Cerebellar nuclear complex (tissue), 1 donor: ENCODE measurements around the gene HRAS.

ENCODE experiments used
- DNase-seq, 2 experiments: peaks; one replicate each; lab custom pipeline; 2025; lab: John Stamatoyannopoulos, UW

Gene HRAS

DNA sequence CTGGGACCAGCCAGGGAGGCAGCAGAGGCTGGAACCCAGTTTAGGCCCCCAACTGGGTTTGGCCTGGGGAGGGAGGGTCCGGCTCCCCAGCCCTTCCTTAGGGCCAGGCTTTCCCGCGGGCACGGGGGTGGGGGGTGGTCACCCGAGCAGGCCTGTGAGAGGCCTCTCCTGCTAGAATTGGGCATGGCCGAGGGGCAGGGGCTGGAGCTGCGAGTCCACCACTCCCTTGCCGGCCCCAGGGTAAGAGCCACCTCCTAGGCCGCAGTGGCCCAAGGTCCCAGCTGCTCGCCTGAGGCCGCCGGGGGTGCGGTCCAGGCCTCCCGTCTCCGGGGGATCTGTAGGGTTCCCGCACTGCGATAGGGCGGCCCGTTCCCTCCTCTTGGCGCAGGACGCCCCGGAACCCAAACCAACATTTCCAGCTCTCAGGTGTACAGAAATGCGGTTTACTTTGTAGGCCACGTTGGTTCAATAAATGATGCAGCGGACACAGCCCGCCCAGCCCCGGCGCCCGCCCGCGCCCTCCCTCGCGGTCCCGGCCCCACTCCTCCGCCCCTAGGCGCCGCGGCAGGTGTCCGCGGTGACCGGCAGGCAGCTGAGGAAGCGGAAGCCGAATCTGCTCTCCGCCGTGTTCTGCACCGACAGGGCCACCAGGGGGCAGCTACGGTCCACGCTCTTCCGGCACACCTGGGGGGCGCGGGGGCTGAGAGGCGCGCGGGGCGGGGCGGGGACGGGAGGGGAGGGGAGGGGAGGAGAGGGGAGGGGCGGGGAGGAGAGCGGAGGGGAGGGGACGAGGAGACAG, 19.3 kb upstream of the HRAS start:
- no peak for DNase-seq

DNA sequence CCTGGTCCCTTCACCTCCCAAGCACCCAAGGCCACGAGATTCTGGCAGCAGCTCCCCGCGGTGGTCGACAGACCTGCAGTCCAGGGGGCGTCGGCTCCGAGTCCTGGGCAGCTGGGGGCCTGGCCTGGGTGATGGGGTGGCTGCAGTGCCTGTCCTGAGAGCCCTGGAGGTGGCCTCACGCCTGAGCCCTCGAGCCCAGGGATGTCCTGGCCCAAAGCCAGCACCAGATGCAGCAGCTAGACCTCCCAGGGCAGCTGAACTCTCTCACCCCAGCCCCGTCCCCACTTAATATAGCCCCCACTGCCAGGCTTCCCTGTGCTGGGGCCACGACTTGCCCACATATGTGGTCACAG, 18.6 kb upstream of the HRAS start:
- DNase-seq = no peak

DNA sequence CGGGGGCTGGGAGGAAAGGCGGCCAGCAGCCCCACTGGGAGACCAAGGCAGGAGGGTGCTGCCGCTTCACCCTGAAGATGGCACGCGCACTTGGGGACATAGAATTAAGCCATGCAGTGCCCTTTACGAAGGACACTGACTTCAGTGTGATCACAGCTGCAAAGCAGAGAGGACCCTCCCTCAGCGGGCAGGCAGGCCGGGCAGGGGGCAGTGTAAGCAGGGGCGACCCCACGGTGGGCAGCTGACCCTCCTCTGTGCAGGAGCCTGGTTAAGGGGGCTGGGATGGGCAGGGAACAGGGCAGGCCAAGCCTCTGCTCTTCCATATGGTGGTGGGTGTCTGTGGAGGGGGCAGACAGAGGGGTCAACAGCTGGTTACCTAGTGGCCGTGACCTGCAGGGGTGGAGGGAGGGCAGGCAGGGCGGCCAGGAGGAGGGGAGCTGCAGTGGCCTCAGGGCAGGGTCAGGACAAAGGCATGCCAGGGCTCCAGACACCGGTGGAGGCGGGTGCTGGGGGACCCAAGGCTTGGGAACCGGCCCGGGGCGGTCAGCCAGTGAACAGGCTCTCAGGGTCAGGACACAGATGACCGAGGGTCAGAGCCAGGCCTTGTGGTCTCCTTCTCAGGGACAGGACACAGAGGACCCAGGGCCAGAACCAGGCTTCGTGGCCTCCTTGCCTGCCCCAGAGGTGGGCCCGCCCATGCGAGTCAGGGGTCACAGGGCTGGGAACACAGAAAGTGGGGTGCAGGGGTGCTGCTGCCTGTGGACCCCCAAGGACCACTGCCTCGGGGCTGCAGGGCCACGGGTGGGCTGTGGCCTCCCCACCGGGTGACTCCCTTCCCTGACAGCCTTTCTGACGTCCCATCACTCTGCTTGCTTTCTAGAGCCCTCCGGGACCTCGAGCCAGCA, 18.0 kb upstream of the HRAS start:
- DNase-seq = no peak

DNA sequence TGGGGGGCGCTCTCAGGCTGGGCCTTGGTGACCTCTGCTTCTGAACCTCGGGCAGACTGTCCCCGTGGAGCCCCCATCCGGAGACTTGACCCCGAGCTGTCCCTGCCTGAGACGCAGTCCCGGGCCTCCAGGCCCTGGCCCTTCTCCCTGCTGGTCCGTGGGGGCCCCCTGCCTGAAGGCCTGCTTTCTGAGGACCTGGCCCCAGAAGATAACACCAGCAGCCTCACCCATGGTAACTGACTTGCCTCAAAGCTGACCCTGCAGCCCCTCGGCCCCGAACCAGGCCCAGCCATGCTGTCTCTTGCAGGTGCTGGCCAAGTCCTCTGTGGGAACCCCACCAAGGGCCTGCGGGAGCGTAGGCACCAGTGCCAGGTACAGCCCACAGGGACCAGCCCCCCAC, 16.2 kb upstream of the HRAS start:
- no peak for DNase-seq

DNA sequence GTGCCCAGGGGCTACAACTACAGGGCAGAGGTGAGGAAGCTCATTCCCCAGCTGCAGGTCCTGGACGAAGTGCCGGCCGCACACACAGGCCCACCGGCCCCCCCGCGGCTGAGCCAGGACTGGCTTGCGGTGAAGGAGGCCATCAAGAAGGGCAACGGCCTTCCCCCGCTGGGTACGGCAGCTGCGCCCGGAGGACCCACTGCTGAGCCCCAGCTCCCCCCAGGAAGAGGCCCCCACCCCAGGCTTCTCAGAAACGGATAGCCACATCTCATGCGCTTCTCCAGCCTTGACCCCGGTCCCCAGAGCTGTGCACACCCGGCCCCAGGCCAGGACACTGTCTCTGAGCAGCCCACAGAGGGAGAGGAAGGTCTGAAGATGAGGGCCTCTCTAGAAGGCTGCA, 15.8 kb upstream of the HRAS start:
- DNase-seq = no peak

DNA sequence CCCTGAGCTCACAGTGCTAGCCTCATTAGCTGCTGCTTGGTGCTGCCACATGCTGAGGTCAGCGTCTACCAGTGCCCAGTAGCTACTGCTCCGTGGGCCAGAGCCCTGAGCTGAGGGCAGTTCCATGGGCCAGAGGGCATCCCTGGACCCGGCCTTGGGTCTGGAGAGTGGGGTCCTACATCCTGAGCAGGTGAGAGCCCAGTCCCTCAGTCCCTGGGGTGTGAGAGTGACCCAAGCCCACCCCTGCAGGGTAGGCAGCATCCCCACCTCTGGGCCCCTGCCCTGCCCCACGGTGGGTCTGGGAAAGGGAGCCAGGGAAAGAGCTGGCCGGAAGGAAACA, 15.3 kb upstream of the HRAS start:
- DNase-seq = no peak

DNA sequence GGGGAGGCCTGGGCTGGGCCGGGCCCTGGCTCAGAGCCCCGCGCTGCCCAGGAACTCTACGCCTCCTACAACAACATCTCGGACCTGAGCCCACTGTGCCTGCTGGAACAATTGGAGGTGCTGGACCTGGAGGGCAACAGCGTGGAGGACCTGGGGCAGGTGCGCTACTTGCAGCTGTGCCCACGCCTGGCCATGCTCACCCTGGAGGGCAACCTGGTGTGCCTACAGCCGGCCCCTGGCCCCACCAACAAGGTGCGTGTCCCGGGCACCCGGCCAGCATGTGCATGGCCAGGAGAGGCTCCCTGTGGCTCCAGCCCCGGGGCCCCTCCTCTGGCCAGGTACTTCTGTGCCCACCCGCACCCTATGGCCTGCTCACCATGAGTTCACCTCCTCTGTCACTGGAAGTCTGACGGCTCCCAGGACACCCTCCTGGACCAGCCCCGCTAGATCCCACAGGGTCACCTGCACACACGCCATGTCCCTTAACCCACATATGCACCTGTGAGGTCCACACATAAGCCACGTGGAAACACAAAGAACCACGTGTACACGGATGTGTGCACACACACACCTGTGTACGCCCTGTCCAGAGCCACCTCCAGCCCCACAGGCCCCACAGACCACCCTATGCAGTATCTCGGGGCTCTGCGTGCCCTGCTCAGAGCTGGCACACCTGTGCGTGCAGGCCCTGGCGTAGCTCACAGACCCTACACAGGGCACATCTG, 14.8 kb upstream of the HRAS start:
- DNase-seq = no peak

DNA sequence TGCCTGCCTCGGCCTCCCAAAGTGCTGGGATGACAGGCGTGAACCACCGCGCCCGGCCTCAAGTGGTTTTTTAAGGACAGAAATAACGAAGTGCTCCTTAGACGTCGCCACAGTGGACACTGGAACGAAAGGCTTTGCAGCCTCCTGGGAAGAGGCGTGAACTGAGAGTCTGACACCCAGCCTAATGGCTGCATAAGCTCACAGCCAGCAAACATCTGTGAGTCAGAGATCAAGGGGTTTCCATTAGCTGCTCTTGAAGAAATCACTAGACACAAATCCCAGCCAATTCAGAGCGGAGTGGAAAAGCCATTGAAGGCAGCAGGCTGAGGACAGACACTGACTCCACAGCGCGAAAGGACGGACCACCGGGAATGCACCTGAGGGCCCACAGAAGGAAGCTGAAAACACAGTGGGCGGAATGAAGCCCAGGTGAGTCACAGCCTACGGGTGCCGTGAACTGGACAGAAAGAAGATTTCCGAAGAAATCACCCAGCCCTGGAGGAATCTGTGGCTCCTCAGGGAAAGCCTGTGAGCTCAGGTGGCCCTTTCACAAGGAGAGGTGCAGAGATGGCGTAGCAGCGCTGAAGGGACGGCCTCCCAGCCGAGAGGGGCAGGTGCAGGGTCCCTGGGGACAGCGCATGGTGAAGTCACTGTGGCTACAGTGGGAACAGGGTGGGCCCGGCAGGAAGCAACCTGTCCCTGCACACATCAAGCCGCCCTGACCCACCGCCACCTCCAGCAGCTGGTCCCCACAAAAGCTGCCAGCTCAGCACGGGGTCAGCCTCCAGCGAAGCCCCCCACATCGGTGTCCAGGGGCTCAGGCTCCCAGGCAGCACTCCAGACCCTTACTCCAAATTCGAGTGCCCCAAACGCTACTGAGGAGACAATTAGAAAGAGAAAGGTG, 13.6 kb upstream of the HRAS start:
- no peak for DNase-seq

DNA sequence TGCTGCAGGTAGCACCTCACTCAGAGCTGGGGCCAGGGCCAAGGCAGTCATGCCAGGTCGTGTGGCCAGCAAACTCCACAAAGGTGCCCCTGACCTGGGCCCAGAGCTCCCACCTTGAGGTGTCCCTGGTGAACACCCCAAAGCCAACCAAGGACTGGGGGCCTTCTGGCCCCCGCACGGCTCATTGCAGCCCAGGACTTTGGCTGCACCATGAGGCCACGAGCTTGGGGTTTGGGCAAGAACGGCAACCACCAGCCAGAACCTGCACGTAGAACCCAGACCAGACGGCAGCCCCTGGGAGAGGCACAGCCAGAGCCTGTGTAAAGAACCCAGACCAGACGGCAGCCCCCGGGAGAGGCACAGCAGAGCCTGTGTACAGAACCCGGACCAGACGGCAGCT, 9.8 kb upstream of the HRAS start:
- no peak for DNase-seq

DNA sequence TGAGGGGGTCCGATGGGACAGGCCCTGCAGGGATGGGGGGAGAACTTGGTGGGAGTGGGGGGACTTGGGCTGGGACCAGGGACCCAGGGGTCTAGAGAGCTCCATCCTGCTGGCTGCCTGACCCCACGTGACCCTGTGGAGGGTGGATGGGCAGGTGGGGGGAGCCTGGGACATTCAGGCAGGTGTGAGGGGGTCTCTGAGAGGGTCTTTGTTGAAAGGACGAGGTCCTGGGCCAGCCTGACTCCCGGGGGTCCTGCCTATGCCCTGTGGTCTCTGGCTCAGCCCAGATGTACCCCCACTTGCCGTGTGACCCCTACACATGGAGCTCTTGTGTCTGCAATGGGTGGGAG, 9.4 kb upstream of the HRAS start:
- DNase-seq = no peak

DNA sequence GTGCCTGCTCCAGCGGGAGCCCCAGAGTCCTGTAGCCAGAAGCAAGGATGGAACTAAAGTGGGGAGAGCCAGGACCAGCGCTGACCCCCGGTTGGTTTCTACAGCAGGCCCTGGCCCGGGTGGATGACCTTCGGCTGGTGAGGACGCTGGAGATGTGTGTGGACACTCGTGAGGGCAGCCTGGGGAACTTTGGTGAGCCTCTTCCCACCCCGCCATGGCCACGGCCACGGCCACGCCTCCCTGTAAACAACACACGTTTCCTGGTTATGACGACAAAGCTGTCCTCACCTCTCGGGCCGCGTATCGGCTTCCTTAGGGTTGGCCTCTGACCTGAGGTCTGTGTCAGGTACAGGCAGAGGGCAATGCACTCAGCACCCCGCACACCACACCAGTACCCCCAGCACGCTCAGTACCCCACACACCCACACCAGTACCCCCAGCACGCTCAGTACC, 6.1 kb upstream of the HRAS start:
- no peak for DNase-seq

DNA sequence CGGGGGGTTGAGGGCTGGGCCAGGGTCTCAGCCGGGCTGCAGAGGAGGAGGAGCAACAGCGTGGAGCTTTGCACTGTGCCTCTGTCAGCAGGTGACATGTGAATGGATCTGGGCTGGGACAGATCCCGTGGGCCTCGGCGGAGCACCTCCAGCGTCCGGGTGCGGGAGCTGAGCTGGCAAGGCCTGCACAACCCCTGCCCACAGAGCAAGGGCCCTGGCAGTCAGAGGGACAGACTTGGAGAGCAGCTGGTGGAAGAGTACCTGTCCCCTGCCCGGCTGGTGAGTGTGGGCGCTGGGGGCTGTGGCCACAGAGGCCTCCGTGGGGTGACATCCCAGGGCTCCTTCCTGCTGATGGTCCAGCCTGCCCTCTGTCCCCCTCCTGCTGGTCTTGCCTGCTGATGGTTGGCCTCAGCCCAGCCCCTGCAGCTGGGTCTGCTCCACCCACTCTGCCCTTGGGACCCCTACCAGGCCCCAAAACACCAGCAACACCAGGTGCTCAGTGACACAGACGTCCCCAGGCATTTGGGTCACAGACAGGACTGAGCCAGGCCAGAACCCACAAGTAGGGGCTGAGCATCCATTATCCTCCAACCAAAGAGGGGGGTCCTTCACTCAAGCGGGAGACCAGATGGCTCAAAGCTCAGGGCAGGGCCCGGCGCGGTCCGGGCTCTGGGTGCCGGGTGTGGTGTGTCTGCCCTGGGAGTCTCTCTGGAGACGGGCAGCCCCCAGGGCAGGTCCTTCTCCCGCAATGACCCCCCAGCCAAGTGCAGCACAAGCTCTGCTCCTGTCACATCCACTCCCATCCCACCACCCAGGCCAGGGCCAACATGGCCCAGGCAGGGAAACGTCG, 5.4 kb upstream of the HRAS start:
- DNase-seq = no peak

DNA sequence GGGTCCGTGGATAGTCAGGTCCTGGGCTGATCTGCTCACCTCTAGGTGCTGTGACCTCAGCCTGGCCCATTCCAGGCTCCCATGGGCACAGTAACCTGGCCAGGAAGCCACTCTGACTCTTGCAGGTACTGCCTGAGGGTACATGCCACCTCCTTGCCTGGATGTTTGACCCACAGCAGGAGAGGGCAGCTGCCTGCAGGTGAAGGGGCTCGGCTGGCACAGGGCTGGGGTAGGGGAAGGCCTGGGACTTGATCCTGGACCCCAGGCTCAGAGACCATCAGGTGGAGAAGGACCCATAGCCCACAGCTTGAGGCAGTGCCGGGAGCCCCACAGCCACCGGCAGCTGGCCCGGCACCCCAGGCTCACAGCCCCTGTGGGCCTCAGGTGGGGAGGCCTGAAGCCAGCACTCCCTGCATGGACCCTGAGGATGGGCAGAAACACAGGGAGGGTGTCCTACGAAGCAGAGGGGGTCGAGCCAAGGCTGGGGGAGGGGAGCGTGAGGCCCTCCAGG, 4.7 kb upstream of the HRAS start:
- DNase-seq = no peak

DNA sequence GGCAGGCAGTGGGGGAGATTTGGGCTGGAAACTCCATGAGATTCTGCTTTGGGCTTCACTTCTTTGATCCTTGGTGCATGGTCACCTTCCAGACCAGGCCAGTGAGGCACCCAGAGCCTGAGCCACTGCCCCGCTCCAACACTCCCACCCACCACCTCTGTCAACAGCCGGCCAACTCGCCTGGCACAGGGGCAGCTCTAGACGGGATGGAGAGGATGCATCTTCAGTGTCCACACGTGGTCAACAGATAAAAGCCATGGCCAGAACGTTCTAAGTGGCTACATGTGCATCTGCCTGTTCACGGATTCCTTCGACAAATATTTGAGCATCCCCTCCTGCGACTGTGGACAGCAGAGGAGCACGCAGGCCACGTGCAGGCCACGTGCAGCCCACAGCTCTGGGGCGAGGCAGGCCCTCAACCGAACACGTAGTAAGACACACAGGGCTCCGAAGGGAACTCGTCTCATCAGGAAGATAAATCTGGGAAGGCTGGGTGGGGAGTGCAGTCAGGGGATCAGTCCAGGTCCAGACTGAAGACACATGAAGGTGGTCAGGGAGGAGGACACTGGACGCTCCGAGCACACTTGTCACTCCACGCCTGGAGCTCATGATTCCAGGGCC, 3.2 kb upstream of the HRAS start:
- no peak for DNase-seq

DNA sequence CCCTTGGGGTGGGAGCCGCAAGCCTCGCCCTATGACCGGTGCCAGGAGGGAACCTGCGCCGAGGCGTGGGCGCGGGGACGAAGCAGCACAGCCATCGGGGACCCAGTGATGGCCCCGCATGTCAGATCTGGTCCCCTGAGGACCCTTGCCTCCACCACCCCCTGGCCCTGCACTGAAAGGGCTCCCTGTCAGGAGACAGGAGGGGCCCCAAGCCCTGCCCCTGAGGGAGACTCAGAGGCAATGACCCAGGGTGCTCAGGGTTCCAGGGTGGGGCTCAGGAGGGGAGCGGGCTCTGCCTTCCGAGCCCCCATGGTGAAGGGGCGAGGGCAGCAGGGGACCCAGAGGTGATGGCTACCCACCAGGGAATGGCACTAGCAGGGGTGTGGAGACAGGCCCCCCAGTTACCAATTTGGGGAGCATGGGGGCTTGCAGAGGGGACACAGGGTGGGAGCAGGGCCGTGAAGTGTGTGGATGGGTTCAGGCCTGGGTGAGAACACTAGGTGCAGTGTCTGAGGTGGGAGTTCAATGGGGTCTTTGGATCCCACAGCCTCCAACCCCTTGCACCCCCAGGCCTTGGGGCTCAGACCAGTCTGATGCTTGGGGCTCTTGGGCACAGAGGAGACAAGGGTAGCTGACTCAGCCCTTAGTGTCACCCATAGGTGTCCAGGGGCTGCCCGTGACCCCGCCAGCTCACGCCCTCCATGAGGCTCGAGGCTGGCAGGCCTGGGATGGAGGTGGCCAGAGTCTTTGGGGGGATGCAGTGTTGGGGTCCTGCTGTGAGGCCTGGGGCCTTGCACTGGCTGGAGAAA, 2.5 kb upstream of the HRAS start:
- no peak for DNase-seq

DNA sequence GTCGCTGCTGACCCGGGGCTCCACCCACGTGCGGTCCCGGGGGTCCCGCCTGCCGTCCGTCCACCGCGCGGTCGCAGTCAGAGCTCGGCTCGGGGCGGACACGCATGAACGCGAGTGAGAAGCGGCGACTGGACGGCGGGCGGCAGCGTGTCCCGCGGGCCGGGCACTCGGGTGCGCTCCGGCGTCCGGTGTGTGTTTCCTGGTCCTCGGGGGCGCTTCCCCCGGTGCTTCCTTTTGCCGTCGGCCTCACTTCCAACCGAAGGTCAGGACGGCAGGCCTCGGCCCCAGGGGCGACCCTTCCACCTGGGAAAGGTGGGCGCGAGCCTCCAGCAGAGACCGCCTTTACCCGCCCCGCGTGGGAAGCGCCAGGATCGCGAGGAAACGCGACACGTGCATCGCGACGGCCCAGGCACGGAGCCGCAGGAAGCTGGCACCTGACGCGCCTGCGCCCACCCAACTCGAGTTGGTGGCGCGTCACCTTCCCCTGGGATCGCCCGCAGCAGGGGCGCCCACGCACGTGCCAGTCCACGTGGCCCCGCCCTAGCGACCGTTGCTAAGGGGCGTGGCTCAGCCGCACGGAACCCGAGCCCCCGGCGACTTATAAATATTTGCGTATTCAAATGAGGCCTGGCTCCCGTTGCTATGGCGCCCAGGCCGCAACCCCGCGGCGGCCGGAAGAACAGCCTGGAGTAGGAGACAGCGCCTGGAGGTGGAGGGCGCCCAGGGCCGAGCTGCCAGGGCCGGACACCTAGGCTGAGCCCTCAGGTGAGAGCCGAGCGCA, 1.7 kb upstream of the HRAS start, which contains the start of gene LRRC56:
Gene LRRC56 (plus strand): TSS at position 687 of the 781 bp plus-strand sequence. CDS start 3,158 bp downstream, outside the sequence.
- no peak for DNase-seq

DNA sequence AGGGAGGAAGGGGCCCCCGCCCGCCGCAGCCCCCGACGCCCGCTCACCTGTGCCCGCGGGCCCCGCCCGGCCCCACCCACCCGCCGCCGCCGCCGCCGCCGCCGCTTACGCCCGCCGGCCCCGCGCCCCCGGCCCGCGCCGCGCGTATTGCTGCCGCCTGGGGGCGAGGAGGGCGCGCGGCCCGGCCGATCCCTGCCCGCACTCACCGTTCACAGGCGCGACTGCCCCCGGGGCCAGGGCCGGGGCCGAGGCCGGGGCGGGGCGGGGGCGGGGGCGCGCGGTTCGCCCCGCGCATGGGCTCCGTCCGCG, 212 bp downstream of the HRAS start:
- DNase-seq = no peak

DNA sequence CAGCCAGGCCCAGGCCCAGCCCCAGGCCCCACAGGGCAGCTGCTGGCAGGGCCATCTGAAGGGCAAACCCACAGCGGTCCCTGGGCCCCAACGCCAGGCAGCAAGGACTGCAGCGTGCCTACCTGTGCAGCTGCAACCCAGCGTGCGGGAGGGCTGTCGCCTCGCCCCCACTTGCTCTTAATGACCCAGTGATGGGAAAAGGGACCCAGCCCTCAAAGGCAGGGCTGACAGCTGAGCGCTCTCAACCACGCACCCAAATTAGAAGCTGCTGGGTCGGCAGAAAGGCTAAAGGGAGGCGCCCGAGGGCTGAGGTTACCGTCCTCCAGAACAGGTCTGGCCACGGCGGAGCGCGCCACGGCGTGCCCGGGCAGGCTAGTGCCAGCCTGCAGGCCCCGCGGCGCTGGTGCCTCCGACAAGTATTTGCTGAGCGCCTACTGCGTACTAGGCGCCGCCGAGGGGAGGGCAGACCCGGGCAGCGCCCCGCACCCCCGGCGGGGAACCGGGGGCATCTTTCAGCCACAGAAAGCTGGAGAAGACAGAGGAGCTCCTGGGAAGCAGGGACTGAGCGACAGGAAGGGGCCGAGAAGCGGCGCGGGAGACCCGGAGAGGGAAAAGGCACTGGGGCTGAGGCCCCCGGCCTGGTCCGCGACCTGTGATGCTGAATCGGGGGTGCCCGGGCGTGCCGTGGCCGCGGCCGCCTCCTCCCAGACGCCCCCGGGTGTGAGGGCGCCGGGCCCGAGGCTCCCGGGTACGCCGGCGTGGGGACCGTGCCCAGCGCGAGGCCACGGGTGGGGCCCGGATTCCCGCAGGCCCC, 773 bp downstream of the HRAS start:
- DNase-seq = no peak
